Measurements from ENCODE around the gene ARAP3.

The ARAP3 gene

GRCh38 chr5:141647851-141648250 is 34.2 kb downstream of the ARAP3 start:
- DNase-seq (ENCODE audit: extremely low read depth, low read depth), result no peak
- H3K4me3 ChIP-seq (replicated peaks; ENCODE audit: low read depth, low read length), result no peak overlapping the region
- no peak for TF ChIP-seq CTCF (IDR thresholded peaks at IDR 0.05; ENCODE audit: low read depth, low read length, missing control alignments)

DNA sequence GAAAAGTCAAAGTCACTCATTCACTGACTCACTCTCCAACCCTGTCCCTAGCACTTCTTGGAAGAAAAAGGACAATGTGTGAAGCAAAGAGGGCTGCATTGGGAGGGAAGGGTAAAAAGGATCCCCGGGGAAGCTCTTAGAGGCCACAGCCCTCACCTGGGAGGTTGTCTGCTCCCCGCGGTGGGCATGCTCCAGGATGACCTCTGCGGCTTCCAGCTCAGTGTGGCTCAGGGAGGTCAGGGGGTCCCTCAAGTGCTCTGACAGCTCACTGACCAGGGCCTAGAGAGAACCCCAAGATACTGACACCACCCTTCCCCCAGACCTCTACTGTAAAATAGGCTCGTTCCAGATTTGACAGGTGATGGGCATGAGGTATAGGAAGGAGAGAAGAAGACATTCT is 34.8 kb downstream of the ARAP3 start:
- no peak for TF ChIP-seq CTCF (IDR thresholded peaks at IDR 0.05; ENCODE audit: low read depth, low read length, missing control alignments)

DNA sequence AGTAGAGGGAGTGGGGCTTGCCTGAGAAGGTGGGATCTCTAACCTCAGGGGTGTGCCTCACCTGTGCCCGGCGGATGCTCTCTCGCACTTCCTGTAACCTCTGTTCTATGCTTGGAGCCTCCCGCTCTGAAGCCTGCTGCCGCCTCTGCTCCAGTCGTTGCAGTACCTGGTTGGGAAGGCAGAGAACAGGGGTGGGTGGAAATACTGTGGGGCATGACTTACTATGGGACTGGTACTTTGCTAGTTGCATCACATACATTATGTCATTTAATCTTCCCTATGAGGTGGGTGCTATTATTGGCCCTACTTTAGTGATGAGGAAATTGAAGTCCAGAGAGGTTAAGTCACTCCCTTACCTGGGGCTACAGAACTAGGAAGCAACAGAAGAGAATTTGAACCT is 36.0 kb downstream of the ARAP3 start:
- H3K4me3 ChIP-seq (replicated peaks; ENCODE audit: low read depth, low read length), result no peak overlapping the region
- no peak for DNase-seq (ENCODE audit: extremely low read depth, low read depth)
- TF ChIP-seq CTCF (IDR thresholded peaks at IDR 0.05; ENCODE audit: low read depth, low read length, missing control alignments), result no peak

More for the DNA sequence above, 34.8 kb downstream of the ARAP3 start:
- no peak overlapping the region for H3K4me3 ChIP-seq (replicated peaks; ENCODE audit: low read depth, low read length)
- no peak for DNase-seq (ENCODE audit: extremely low read depth, low read depth)

- no peak overlapping the region for H3K4me3 ChIP-seq (replicated peaks; ENCODE audit: low read depth, low read length)
- peak; percentile 35 for TF ChIP-seq CTCF (IDR thresholded peaks at IDR 0.05; ENCODE audit: low read depth, low read length, missing control alignments)
- no peak for DNase-seq (ENCODE audit: extremely low read depth, low read depth)
These were observed 40.3 kb downstream of the ARAP3 start for GRCh38 chr5:141641634-141642267.

GRCh38 chr5:141640698-141641097 is 41.3 kb downstream of the ARAP3 start:
- no peak for DNase-seq (ENCODE audit: extremely low read depth, low read depth)
- TF ChIP-seq CTCF (IDR thresholded peaks at IDR 0.05; ENCODE audit: low read depth, low read length, missing control alignments), result no peak
- H3K4me3 ChIP-seq (replicated peaks; ENCODE audit: low read depth, low read length), result no peak overlapping the region

DNA sequence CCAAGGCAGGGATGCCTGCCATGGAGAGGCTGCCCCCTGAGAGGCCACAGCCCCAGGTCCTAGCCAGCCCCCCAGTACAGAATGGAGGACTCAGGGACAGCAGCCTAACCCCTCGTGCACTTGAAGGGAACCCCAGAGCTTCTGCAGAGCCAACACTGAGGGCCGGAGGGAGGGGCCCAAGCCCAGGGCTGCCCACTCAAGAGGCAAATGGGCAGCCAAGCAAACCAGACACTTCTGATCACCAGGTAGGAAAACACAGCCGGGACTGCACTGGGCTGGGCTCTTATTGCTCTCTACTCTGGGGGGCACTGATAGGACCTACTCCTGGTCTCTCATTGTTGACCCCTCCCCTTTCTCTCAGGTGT is 42.0 kb downstream of the ARAP3 start:
- DNase-seq (ENCODE audit: extremely low read depth, low read depth), result no peak
- no peak for TF ChIP-seq CTCF (IDR thresholded peaks at IDR 0.05; ENCODE audit: low read depth, low read length, missing control alignments)
- H3K4me3 ChIP-seq (replicated peaks; ENCODE audit: low read depth, low read length), result no peak overlapping the region
